Measurements from ENCODE around the gene FNDC1. TPM values are rescaled to one million over a fixed set of nuclear protein-coding genes. Genes with fewer than 3 reads are reported as not detected.

FNDC1 gene
- total and polyA plus RNA-seq, 11 donors: 0.08 to 7.5 (median 1.2) TPM

- H3K4me1 ChIP-seq: peaks cover 0 to 22% (median 6%) of the 10 kb centered on the region in 12 donors
- H3K9me3 ChIP-seq: no peaks in the 10 kb centered on the region
- no peaks in the 10 kb centered on the region for H3K27me3 ChIP-seq
- no peak overlapping the region for H3K4me3 ChIP-seq
- H3K27ac ChIP-seq: no peak overlapping the region
- no peak for ATAC-seq
- no peak for DNase-seq
- no peaks in the 10 kb centered on the region for H3K36me3 ChIP-seq
- 96 to 98% (median 98%) methylated on average over 13 to 30 of the region's 30 CpGs for WGBS, 4 donors
- TF ChIP-seq POLR2A (IDR thresholded peaks at IDR 0.05) (no peak), CTCF (IDR thresholded peaks at IDR 0.05) (no peak)
- intact Hi-C loops (cut with DNase I): loop anchor here in 2 of 10 donors (10.0 kb wide), 2 partner anchors 414 to 424 kb away; no protein-coding TSS in a partner anchor
These were observed 40.2 kb upstream of the FNDC1 start for GRCh38 chr6:159128978-159129377.

GRCh38 chr6:159130846-159131245 lies 38.4 kb upstream of the FNDC1 start:
- H3K4me3 ChIP-seq: no peak overlapping the region
- no peaks in the 10 kb centered on the region for H3K9me3 ChIP-seq
- H3K27ac ChIP-seq: no peak overlapping the region
- H3K27me3 ChIP-seq: no peaks in the 10 kb centered on the region
- TF ChIP-seq POLR2A (IDR thresholded peaks at IDR 0.05): no peak
- WGBS, 4 donors: 87 to 95% (median 91%) methylated on average over 4 to 11 of the region's 11 CpGs
- peaks cover 0 to 13% (median 6%) of the 10 kb centered on the region in 12 donors for H3K4me1 ChIP-seq
- H3K36me3 ChIP-seq: no peaks in the 10 kb centered on the region
- no peak for ATAC-seq
- intact Hi-C loops (cut with DNase I): loop anchor here in 8 of 10 donors (5.0 to 10.0 kb wide), 6 partner anchors 86 to 426 kb away; partner anchors contain the start of genes RSPH3 (in 3 of the 8) and TAGAP (in 1 of the 8)
- DNase-seq: no peak

DNA sequence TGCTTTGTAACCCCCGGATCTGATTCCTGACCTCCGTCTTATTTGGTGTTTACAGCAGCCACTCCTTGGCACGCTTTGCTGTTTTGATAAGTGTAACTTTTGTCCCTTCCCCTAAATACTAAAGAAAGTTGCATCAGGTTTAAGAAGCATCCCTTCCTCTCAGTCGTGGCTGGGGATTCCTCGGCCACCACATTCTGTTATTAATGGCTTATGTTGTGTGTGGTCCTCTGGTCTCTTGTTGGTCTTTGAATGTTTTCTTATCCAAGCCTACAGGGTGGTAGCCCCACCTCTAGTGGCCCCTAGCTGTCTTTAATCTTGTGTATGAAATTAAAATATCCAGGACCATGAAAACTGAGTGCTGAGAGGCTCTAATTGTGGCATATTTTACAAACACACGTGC lies 37.5 kb upstream of the FNDC1 start:
- ATAC-seq (no peak), DNase-seq (no peak)
- H3K27me3 ChIP-seq: no peaks in the 10 kb centered on the region
- TF ChIP-seq CTCF (IDR thresholded peaks at IDR 0.05) (no peak), POLR2A (IDR thresholded peaks at IDR 0.05) (no peak)
- no peak overlapping the region for H3K27ac ChIP-seq
- no peaks in the 10 kb centered on the region for H3K36me3 ChIP-seq
- intact Hi-C loops (cut with DNase I): loop anchor here in 8 of 10 donors (5.0 to 10.0 kb wide), 6 partner anchors 87 to 427 kb away; partner anchors contain the start of genes RSPH3 (in 3 of the 8) and TAGAP (in 1 of the 8)
- peaks cover 0 to 6% (median under 1%) of the 10 kb centered on the region in 12 donors for H3K4me1 ChIP-seq
- no peak overlapping the region for H3K4me3 ChIP-seq
- 73 to 80% (median 74%) methylated on average over 6 of the region's 6 CpGs for WGBS, 4 donors
- no peaks in the 10 kb centered on the region for H3K9me3 ChIP-seq

- Histone ChIP-seq H3K27me3 (peaks cover 0 to under 1% (median 0%) of the 10 kb centered on the region in 9 donors), H3K4me1 (peaks cover 0 to 4% (median 0%) of the 10 kb centered on the region in 12 donors), H3K4me3 (no peak overlapping the region), H3K9me3 (no peaks in the 10 kb centered on the region), H3K36me3 (no peaks in the 10 kb centered on the region), H3K27ac (no peak overlapping the region)
- 86 to 94% (median 89%) methylated on average over 6 to 15 of the region's 15 CpGs for WGBS, 4 donors
- TF ChIP-seq CTCF (IDR thresholded peaks at IDR 0.05) (no peak), POLR2A (IDR thresholded peaks at IDR 0.05) (no peak)
- DNase-seq (no peak), ATAC-seq (no peak)
- intact Hi-C loops (cut with DNase I): loop anchor here in 8 of 10 donors (5.0 to 10.0 kb wide), 6 partner anchors 88 to 428 kb away; partner anchors contain the start of genes RSPH3 (in 3 of the 8) and TAGAP (in 1 of the 8)
These were observed 36.5 kb upstream of the FNDC1 start for GRCh38 chr6:159132664-159133063.

Measured in heart left ventricle (tissue), 16 donors.